ENCODE measurements around the gene KCTD10.

DNA sequence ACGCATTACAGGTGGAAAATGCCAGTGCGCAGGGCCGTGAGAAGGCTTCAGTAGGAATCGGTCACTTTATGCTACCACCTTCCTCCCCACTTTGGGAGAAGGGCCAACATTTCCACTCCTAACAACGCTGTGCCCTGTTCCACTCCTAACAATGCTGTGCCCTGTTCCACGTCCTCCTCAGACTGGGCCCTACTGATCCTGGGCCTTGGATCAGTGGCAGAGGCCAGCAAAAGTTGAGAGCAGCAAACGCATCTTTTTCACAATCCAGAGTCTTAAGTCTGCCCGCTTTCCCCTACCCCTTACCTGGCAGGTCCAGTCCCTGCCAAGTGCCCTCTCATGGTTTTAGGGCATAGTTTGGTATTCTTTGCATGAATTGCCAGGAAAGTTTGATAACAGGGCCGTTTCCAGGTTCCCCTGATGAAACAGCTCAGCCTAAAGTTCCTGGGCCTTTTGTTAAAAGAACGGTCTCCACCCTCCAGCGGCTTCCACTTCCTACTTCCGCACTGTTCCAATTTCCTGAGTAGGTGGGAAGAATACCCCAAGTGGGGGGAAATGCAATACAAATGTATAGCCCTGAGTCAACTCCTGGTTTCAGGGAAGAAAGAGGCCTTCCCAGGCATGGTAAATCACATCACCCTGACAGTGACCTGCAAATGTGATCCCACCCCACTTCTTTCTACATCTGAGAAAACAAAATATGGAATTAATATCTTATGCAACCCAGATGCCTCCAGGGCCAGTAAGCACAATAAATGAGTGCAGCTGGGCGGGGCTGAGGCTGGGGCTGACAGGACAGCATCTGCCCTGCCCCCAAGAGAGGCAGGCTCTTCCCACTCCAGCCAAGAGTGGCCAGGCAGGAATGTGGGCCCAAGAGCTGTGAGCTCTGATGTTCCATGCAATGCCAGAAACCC, 15.0 kb downstream of the KCTD10 start:
- TF ChIP-seq JUND (CRISPR knock-in tag; IDR thresholded peaks at IDR 0.05) (no peak), AFF4 (CRISPR knock-in tag; IDR thresholded peaks at IDR 0.05) (no peak), POLR2A (IDR thresholded peaks at IDR 0.05; ENCODE audit: insufficient read depth in 1 of 2, low read depth in 2 of 2, low read length in 2 of 2) (no peak), ZNF281 (CRISPR knock-in tag; IDR thresholded peaks at IDR 0.05; ENCODE audit: borderline replicate concordance) (peak; percentile 39; the same call in 1 of the 2 replicates), NFIC (IDR thresholded peaks at IDR 0.05; ENCODE audit: low read length) (no peak), ZNF414 (CRISPR knock-in tag; IDR thresholded peaks at IDR 0.05) (no peak)
- TF ChIP-seq, protein P1, sequence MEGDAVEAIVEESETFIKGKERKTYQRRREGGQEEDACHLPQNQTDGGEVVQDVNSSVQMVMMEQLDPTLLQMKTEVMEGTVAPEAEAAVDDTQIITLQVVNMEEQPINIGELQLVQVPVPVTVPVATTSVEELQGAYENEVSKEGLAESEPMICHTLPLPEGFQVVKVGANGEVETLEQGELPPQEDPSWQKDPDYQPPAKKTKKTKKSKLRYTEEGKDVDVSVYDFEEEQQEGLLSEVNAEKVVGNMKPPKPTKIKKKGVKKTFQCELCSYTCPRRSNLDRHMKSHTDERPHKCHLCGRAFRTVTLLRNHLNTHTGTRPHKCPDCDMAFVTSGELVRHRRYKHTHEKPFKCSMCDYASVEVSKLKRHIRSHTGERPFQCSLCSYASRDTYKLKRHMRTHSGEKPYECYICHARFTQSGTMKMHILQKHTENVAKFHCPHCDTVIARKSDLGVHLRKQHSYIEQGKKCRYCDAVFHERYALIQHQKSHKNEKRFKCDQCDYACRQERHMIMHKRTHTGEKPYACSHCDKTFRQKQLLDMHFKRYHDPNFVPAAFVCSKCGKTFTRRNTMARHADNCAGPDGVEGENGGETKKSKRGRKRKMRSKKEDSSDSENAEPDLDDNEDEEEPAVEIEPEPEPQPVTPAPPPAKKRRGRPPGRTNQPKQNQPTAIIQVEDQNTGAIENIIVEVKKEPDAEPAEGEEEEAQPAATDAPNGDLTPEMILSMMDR (CRISPR knock-in tag; IDR thresholded peaks at IDR 0.05), result no peak
- TF ChIP-seq, protein P2, sequence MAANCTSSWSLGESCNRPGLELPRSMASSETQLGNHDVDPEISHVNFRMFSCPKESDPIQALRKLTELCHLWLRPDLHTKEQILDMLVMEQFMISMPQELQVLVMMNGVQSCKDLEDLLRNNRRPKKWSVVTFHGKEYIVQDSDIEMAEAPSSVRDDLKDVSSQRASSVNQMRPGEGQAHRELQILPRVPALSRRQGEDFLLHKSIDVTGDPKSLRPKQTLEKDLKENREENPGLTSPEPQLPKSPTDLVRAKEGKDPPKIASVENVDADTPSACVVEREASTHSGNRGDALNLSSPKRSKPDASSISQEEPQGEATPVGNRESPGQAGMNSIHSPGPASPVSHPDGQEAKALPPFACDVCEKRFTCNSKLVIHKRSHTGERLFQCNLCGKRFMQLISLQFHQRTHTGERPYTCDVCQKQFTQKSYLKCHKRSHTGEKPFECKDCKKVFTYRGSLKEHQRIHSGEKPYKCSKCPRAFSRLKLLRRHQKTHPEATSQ (CRISPR knock-in tag; IDR thresholded peaks at IDR 0.05; ENCODE audit: borderline replicate concordance), result no peak

All from HepG2 (cell line).